ENCODE data around the gene VAV1.
"Not testable (repeated sequence)": the region's sequence is repeated elsewhere in the genome, so short reads cannot be mapped to it uniquely, and the experiment has no call there.

Gene VAV1

DNA sequence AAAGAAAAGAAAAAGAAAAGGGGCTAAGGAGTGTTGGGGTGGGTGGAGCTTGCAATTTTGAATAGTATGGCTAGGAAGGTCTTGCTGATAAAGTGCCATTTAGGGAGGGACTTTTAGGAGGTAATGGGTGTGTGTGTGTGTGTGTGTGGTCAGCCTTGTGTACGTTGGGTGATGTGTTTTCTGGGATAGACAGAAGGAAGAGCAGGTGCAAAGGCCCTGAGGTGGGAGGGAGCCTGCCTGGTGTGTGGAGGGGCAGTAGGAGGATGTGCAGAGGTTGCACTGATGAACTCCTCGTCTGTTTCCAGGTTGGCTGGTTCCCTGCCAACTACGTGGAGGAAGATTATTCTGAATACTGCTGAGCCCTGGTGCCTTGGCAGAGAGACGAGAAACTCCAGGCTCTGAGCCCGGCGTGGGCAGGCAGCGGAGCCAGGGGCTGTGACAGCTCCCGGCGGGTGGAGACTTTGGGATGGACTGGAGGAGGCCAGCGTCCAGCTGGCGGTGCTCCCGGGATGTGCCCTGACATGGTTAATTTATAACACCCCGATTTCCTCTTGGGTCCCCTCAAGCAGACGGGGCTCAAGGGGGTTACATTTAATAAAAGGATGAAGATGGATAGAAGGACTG, 84.4 kb downstream of the VAV1 start:
- no peak for DNase-seq

DNA sequence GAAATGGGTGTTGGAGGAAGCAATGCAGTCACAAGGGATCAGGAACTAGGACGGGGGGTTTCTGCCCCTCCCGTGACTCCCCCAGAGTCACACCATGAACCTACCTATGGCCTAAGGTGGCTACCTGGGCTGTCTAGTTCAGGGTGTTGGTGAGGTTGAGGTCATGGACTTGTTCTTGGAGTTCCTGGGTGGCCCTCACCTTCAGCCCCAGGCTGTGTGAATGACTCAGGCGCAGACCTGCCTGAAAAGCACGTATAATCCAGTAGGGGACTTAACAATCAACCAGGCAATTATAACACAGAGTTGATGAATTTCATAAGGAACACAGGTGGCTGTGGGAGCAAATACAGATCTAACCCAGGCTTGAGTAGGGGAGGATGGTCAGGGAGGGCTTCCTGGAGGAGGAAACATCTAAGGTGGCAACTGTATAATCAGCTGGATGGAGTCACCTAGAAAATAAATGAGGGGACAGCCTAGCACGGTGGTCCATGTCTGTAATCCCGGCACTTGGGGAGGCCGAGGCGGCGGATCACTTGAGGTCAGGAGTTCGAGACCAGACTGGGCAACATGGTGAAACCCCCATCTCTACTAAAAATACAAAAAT, 89.3 kb downstream of the VAV1 start:
- DNase-seq: no peak

DNA sequence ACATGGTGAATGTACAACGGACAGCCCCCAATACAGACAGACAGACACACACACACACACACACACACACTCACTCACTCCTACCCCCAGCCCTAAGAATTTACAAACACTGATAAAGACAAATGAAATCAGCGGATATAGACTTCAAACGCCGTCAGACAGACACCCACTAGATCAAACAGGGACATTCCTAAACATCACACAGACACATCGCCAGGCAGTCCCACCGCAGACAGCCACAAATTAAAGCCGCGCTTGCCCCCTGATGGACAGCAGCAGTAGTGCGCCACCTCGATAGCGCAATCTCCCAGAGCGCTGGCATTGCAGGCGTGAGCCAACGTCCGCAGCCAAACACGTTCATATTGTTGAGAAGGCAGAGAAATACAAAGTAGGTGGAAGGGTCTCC, 90.2 kb downstream of the VAV1 start:
- peak; percentile 77 for DNase-seq

DNA sequence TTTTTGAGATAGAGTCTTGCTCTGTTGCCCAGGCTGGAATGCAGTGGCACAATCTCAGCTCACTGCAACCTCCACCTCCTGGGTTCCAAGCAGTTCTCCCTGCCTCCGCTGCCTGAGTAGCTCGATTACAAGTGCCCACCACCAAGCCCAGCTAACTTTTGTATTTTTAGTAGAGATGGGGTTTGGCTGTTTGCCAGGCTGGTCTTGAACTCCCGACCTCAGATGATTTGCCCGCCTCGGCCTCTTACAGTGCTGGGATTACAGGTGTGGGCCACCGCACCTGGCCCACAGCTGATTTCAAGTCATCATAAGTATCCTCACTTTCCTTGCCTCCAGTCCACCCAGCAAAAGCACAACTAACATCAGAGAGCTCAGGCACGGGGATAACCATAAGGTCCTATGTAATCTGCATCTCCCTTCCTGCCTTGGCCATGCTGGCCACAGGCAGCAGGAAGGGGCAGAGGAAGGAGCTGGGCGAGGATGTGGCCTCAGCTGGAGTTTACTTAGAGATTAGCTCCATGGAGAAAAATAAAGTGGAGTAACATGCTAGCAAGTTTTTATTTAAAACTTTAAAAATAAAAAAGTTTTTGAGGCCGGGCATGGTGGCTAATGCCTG, 91.9 kb downstream of the VAV1 start:
- no peak for DNase-seq

DNA sequence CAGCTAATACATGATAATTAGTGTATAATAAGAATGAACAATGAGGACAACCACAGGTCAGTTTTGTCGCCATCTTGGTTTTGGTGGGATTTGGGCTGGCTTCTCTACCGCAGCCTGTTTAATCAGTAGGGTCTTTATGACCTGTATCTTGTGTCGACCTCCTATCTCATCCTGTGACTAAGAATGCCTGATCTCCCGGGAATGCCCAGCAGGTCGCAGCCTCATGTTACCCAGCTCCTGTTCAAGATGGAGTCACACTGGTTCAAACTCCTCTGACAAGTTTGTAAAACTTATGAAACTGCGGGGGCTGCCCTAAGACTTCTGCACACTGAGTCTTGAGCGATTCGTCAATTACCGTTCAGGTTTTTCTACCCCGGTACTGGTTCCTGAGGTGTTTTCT, 93.3 kb downstream of the VAV1 start:
- no peak for DNase-seq

DNA sequence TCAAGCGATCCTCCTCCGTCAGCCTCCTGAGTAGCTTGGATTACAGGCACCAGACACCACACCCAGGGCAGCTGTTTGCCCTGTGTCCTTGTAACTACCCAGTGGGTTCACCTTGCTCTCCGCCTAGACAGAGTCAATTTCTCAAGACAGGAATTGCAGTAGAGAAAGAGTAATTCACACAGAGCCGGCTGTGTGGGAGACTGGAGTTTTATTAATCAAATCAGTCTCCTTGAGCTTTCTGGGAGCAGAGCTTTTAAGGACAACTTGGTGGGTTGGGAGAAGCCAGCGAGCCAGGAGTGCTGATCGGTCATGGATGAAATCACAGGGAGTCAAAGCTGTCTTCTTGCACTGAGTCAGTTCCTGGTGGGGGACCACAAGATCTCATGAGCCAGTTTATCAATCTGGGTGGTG, 94.2 kb downstream of the VAV1 start:
- no peak for DNase-seq

DNA sequence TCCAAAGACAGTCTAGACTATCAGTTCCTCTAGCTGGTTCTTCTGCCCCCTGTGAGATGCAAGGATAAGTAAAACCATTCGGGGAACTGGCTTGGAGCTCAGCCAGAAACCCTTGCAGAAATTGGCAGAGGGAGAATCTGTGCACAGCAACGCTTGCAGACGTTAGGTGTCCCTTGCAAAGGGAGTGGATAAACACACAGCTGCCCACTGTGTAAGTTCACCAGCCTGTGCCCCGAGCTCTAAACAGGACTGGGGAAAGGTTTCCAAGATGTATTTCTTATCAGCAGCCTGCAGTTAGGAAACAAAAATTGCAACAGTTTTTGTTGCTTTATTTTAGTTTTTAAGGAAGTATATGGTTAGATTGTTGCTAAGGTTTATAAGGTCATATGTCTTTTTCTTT, 95.8 kb downstream of the VAV1 start:
- no peak for DNase-seq

DNA sequence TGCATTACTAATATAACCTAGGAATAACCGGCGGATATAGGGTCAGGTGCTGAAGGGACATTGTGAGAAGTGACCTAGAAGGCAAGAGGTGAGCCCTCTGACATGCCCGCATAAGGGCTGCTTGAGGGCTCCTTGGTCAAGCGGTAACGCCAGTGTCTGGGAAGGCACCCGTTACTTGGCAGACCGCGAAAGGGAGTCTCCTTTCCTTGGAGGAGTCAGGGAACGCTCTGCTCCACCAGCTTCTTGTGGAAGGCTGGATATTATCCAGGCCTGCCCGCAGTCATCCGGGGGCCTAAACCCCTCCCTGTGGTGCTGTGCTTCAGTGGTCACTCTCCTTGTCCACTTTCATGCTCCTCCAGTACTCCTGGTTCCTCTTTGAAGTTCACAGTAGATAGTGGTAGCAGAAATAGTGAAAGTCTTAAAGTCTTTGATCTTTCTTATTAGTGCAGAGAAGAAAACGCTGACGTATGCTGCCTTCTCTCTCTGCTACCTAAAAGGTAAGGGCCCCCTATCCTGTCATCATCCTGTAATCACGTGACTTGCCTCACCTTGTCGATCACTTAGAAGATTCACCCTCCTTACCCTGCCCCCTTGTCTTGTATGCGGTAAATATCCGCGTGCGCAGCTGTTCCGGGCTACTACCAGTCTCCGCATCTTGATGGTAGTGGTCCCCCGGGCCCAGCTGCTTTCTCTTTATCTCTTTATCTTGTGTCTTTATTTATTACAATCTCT, 96.8 kb downstream of the VAV1 start:
- not testable (repeated sequence) for DNase-seq

DNA sequence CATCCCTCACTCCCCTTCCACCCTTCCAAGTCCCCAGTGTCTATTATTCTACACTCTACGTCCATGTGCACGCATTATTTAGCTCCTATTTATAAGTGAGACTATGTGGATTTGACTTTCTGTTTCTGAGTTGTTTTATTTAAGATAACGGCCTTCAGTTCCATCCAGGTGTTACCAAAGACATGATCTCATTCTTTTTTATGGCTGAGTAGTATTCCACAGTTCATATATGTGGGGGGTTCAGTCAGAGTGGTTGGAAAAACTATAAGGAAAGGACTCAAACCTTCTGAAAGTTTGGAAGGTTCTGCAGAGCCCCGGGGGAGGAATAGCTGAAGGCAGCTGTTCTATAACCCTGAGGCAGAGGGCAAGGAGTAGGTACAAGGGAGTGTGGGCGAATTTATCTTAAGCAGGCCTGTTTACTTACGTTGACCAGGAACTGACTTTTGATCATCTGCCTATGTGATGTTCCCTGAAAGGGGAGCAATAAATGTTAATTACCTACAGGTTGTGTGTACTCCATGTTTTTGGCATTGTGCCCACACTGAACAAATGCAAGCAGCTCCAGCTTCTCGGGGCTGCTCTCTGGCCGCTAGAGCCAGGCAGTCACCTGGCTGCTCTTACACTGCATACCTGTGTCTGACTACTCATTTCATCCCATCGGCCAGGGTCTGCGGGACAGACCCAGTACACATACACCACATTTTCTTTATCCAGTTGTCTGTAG, 101.4 kb downstream of the VAV1 start:
- no peak for DNase-seq

DNA sequence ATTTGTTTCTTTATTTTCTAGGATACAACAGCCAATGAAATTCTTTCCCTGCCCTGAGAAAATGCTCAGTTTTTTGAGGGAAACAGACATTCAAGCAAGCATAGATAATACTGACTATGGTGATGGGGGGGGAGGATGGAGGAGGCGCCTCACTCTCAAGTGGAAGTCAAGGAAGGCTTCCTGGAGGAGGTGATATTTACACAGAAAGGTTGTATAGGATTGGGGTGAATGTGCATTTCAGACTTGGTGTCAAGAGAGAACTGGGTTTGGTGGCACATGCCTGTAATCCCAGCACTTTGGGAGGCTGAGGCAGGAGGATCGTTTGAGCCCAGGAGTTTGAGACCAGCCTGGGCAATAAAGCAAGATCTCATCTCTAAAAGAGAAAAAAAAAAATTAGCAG, 102.7 kb downstream of the VAV1 start:
- no peak for DNase-seq

DNA sequence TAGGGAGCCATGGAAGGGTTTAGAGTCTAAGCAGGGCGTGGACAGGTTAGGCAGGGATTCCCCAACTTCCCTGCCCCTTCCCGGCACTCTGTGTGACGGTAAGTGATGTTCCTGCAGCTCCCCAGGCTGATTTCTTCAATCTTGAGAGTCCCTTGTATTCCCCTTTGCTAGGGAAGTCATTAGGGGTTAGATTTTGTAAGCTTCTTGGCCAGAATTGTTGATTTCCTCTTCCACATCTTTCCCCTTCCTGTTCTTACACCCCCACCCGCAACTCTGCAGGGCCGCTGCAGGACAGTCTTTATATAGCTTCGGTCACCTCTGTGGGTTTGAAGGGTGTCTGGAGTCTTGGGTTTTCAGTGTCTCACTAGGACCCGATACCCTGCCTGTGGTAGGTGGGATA, 104.2 kb downstream of the VAV1 start:
- no peak for DNase-seq

DNA sequence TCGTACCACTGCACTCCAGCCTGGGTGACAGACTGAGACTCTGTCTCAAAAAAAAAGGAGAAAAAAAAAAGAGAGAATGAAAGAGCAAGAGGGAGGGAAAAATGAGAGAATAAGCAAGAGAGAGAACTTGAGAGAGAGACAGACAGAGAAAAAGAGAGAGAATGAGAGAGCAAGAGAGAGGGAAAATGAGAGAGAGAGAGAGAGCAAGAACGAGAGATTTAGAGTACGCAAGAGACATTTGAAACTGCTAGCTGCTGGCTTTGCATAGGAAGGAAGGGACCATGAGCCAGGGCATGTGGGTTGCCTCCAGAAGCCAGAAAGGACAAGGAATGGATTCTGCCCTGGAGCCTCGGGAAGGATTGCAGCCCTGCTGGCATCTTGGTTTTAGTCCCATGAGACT, 105.3 kb downstream of the VAV1 start:
- DNase-seq: no peak

DNA sequence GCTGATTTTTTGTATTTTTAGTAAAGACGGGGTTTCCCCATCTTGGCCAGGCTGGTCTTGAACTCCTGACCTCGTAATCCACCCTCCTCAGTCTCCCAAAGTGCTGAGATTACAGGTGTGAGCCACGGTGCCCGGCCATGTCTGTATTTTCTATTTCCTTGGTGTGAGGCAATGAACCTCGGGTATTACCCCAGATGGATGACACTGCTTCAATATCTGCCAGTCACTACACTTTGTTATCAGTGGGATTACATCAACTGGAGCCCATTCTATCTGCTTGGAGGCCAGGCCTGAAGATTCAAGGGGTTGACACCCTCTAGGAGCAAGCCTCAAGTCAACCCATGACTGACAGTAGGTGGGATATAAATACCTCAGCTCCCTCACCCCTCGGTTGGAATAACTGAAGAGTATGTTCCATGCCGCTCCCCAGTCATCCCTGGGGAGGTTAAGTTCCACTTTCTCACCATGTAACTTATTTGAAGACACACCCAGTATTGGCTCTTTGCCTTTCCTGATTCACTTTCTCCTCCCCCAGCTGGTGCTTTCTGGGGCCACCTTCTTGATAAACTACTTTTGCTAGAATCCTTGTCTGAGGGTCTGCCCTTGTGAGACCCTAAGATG, 113.9 kb downstream of the VAV1 start:
- DNase-seq: no peak

DNA sequence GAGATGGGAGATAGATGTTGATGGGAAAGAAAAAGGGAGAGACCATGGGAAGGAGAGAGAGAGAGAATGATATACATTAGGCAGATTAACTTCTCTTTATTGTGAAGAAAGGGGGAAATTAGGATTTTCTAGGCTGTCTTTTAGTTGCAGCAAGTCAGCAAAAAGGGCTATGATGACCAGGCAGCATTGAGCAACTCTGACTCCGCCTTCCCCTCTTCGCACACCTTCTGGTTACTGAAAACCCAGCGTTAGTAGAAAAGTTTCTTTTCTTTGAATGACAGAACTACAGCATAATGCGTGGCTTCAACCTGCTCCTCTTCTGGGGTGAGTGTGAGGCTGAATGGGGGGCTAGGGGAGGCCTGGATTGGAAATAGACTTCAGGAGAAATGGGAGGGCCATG, 114.8 kb downstream of the VAV1 start, which contains the start of gene ADGRE1:
Gene ADGRE1 (plus strand): TSS at position 264 of the 400 bp plus-strand sequence. CDS start 30 bp downstream, at position 294.
- no peak for DNase-seq

DNA sequence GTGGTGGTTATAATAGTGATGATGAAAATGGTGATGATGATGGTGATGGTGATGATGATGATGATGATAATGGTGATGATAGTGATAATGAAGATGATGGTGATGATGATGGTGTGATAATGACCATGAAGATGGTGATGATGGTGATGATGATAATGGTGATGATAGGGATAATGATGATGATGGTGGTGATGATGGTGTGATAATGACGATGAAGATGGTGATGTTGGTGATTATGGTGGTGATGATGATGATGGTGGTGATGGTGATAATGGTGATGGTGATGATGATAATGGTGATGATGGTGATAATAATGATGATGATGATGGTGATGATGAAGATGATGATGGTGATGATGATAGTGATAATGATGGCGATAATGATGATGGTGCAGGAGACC, 116.5 kb downstream of the VAV1 start:
- DNase-seq: no peak

DNA sequence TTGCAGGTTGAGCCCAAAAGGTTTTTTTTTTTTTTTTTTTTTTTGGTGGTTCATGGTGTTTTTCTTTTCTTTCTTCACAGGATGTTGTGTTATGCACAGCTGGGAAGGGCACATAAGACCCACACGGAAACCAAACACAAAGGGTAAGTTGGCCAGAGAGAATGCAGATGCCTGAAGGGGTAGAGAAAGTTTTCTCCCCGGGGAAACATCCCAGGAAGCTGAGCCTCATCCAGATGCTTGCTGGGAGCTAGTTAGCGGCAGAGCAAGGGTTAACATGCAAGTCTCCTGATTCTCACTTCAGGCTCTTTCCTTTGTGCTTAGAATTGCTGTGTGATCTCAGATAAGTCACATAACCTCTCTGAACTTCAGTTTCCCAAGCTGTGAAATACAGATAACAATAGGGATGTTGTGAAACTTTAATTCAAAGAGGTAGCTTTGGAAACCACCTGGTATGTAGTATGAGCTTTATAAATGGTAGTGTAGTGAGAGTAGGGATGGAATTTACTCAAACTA, 117.9 kb downstream of the VAV1 start:
- DNase-seq: no peak

DNA sequence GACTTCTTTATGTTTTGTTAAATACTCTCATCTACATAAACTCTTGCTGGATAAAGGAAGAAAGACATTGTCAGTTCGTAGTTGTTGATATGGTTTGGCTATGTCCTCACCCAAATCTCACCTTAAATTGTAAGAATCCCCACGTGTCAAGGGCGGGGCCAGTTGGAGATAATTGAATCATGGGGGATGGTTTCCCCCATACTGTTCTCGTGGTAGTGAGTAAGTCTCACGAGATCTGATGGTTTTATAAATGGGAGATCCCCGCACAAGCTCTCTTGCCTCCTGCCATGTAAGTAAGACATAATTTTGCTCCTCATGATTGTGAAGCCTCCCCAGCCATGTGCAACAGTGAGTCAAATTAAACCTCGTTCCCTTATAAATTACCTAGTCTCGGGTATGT, 118.4 kb downstream of the VAV1 start:
- DNase-seq: no peak

DNA sequence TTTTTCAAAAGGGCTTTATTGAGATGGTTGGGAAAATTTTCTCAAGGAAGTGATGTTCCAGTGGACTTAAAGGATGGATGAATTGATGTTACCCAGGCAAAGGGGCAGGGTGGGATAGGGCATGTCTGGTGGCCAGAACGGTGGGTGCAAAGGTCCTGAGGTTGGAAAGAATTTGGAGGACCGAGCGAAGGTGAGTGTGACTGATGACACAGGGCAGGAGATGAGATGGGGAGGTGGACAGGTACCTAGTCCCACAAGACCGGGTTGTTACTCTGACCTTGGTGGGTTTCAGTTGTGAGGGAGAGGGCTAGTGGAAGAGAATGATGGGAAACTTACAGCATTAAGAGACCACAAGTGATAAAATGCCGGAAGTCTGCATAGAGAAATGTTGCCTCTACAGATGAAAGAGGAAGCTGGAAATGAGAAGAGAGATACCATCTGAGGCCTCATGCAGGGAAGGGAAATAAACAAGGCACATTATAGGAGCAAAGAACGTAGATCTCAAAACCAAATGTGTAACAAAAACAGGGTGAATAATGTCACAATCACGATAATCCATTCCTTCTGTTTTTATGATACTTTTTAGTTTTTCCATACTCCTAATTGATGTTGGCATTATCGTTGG, 119.4 kb downstream of the VAV1 start:
- no peak for DNase-seq

DNA sequence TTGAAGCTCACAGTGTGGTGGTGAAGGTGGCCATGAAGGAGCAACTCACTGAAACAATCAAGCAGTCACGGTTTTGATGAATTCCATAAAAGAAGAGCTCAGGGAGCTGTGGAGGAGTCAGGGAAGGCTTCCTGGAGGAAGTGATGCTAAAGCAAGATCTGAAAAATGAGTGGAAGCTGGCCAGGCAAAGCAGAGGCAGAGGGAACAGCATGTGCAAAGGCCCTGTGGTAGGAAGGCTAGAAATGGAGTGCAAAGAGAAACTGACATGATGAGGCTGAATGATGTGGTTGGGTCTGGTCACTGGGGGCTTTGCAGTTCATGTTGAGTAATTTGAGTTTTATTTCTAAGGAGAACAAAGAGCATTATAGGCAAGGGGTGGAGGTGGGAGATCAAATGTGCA, 121.8 kb downstream of the VAV1 start:
- no peak for DNase-seq

DNA sequence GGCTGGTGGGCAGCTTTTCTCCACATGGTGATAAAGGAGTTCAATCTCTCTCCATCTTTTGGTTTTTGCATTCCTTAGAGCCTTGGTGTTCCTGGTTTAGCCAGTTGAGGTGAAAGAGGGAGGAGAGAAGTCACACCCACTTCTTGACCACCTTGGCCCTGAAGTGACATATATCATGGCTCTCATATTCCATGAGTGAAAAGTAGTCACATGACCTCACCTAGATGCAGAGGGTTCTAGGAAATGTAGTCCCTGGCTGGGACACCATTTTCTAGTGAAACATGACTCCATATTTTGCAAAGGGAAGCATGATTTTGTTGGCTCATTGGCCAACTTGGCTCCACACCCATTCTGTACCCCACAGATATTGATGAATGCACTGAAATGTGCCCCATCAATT, 130.9 kb downstream of the VAV1 start:
- no peak for DNase-seq

DNA sequence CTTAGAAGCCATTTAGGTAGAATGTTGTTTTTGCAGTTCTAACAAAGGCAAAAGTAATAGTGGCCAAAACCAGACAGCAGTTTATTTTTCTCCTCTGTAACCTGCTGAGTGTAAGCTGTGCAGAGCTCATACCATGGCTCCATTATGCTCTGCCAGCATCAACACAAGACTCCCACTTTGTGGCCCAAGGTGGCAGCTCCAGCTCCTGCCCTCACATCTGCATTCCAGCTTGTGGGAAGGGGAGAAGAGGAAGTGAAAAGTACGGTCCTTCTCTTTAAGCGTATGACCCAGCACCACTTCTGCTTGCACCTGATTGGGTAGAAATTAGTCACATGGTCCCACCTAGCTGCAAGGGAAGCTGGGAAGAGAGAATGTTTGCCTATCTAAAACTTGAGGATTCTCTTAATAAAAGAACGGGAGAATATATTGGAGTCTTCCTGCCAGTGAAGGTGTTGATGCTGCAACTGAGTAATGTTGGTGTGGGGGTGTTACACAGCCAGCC, 134.1 kb downstream of the VAV1 start:
- no peak for DNase-seq

Measured in left hindlimb (tissue), 1 donor.